Right cardiac atrium (tissue), 5 donors: ENCODE data around the gene RNF213. TPM values are rescaled to one million over a fixed set of nuclear protein-coding genes. Genes with fewer than 3 reads are reported as not detected.
A peak's percentile ranks its signal among the peaks of the same experiment; 100 is the strongest.

ENCODE experiments used
- ATAC-seq, 2 donors: fragments of 200-7000 bp; cut with Tn5 transposase; one replicate each; pipeline versions ENCODE4 v1.8.0 to v1.9.1; 2020; ENCODE audit warnings: moderate library complexity in 2 of 2, mild to moderate bottlenecking in 1 of 2
- DNase-seq, 3 donors: peaks; one replicate each; pipeline ENCODE4 v3.0.0-alpha.2; 2020
- H3K27ac ChIP-seq: one replicate; pipeline ENCODE4 v1.5.1; 2013; ENCODE audit warnings: mild to moderate bottlenecking, low read length, control low read depth, moderate library complexity
- H3K27me3 ChIP-seq: one replicate; pipeline ENCODE4 v1.6.1; 2013; ENCODE audit not compliant: control insufficient read depth, insufficient read depth
- H3K4me1 ChIP-seq: one replicate; pipeline ENCODE4 v1.6.1; 2013; ENCODE audit warnings: low read length; ENCODE audit not compliant: control insufficient read depth, insufficient read depth
- H3K4me3 ChIP-seq: one replicate; pipeline ENCODE4 v1.5.1; 2013; ENCODE audit warnings: low read length, control low read depth
- H3K9me3 ChIP-seq: one replicate; pipeline ENCODE4 v1.6.1; 2013; ENCODE audit warnings: low read length; ENCODE audit not compliant: control insufficient read depth
- WGBS: extraction: QIAGEN DNeasy Blood & Tissue Kit; methylation state at CpG from one replicate; pipeline ENCODE4 v1.1.7; 2013; 5-methylcytosine and 5-hydroxymethylcytosine counted together
- intact Hi-C, 4 donors: fragments of 100-400 bp; cut with DNase I; formaldehyde crosslinking; loops; one replicate each; pipeline versions ENCODE4 v1.11.0 to v1.14.0; 2022 to 2023
- polyA plus RNA-seq: library from polyadenylated mRNA; stranded (reverse); fragments of 200-250 nt; gene quantifications from one replicate; pipeline ENCODE4 v1.2.3, GENCODE V29; 2013
- total RNA-seq, 4 donors: library from RNA; stranded (reverse); fragmentation: NEBNext Ultra II Directional; extraction: Animal tissue kit (Norgen Biotek cat#: 25700); gene quantifications; one replicate each; pipeline ENCODE4 v1.2.1, GENCODE V29; 2021
- donor health status: healthy with polysubstance abuse.
- donor health status: DM: no; HTN: yes; CAD: no.
- donor health status: DM: no; HTN: no; CAD: no.
- donor health status: DM: no; HTN: yes; CAD: no; lungs with severe emphysema.
- donor health status: DM: yes; HTN: yes; CAD: no.

RNF213 gene
- total and polyA plus RNA-seq, 5 donors = 28.7 to 49.7 (median 43.0) TPM

- WGBS = 91% methylated on average over 28 of the region's 28 CpGs
- H3K4me1 ChIP-seq = no peaks in the 10 kb centered on the region
- no peaks in the 10 kb centered on the region for H3K27me3 ChIP-seq
- DNase-seq = peak in 1 of 3 donors; percentile 59
- no peak overlapping the region for H3K4me3 ChIP-seq
- no peak overlapping the region for H3K27ac ChIP-seq
- intact Hi-C loops = no loop called here
- no peaks in the 10 kb centered on the region for H3K9me3 ChIP-seq
- peak in 1 of 2 donors; percentile 16 for ATAC-seq
Observed at GRCh38 chr17:80363518-80364090, 103.0 kb downstream of the RNF213 start.

GRCh38 chr17:80364091-80364691 lies 103.5 kb downstream of the RNF213 start:
- no peaks in the 10 kb centered on the region for H3K27me3 ChIP-seq
- intact Hi-C loops = no loop called here

GRCh38 chr17:80365001-80365965 lies 104.6 kb downstream of the RNF213 start:
- intact Hi-C loops = no loop called here
- H3K9me3 ChIP-seq = no peaks in the 10 kb centered on the region
- H3K4me3 ChIP-seq = no peak overlapping the region
- ATAC-seq (no peak), DNase-seq (no peak)
- no peaks in the 10 kb centered on the region for H3K27me3 ChIP-seq
- no peaks in the 10 kb centered on the region for H3K4me1 ChIP-seq
- H3K27ac ChIP-seq = no peak overlapping the region
- WGBS = 83% methylated on average over 29 of the region's 29 CpGs

More at GRCh38 chr17:80364091-80364691, 103.5 kb downstream of the RNF213 start:
- H3K4me3 ChIP-seq = no peak overlapping the region
- H3K27ac ChIP-seq = no peak overlapping the region
- H3K9me3 ChIP-seq = no peaks in the 10 kb centered on the region
- no peaks in the 10 kb centered on the region for H3K4me1 ChIP-seq
- ATAC-seq = peak; percentile 12 to 16
- WGBS = 82% methylated on average over 29 of the region's 29 CpGs
- DNase-seq = peak in 1 of 3 donors; percentile 55

- DNase-seq (no peak), ATAC-seq (no peak)
- 85% methylated on average over 11 of the region's 11 CpGs for WGBS
- no peak overlapping the region for H3K27ac ChIP-seq
- H3K4me1 ChIP-seq = no peaks in the 10 kb centered on the region
- intact Hi-C loops = no loop called here
- no peak overlapping the region for H3K4me3 ChIP-seq
- H3K27me3 ChIP-seq = no peaks in the 10 kb centered on the region
- H3K9me3 ChIP-seq = no peaks in the 10 kb centered on the region
Observed at GRCh38 chr17:80365983-80366382, 105.3 kb downstream of the RNF213 start.

GRCh38 chr17:80367503-80367902 lies 106.9 kb downstream of the RNF213 start:
- H3K9me3 ChIP-seq = no peaks in the 10 kb centered on the region
- intact Hi-C loops = no loop called here
- ATAC-seq = no peak

GRCh38 chr17:80371196-80371595 lies 110.5 kb downstream of the RNF213 start:
- 93% methylated on average over 5 of the region's 5 CpGs for WGBS
- ATAC-seq (no peak), DNase-seq (no peak)
- intact Hi-C loops = no loop called here
- H3K4me3 ChIP-seq = no peak overlapping the region
- no peaks in the 10 kb centered on the region for H3K27me3 ChIP-seq
- H3K4me1 ChIP-seq = no peaks in the 10 kb centered on the region
- H3K9me3 ChIP-seq = no peaks in the 10 kb centered on the region
- no peak overlapping the region for H3K27ac ChIP-seq

More at GRCh38 chr17:80367503-80367902, 106.9 kb downstream of the RNF213 start:
- no peak for DNase-seq
- no peaks in the 10 kb centered on the region for H3K4me1 ChIP-seq
- 89% methylated on average over 17 of the region's 17 CpGs for WGBS
- H3K4me3 ChIP-seq = no peak overlapping the region
- H3K27me3 ChIP-seq = no peaks in the 10 kb centered on the region
- H3K27ac ChIP-seq = no peak overlapping the region

- no peak overlapping the region for H3K27ac ChIP-seq
- no peak for DNase-seq
- no peaks in the 10 kb centered on the region for H3K27me3 ChIP-seq
- no peak for ATAC-seq
- no peak overlapping the region for H3K4me3 ChIP-seq
- 89% methylated on average over 11 of the region's 11 CpGs for WGBS
- no peaks in the 10 kb centered on the region for H3K9me3 ChIP-seq
- H3K4me1 ChIP-seq = no peaks in the 10 kb centered on the region
- intact Hi-C loops = no loop called here
Observed at GRCh38 chr17:80372456-80372855, 111.8 kb downstream of the RNF213 start.

- no peak for DNase-seq
Observed at GRCh38 chr17:80372922-80373570, 112.4 kb downstream of the RNF213 start.

GRCh38 chr17:80374039-80374731 lies 113.5 kb downstream of the RNF213 start:
- DNase-seq (no peak), ATAC-seq (no peak)
- Histone ChIP-seq H3K9me3 (no peaks in the 10 kb centered on the region), H3K27me3 (no peaks in the 10 kb centered on the region), H3K4me3 (no peak overlapping the region), H3K4me1 (no peaks in the 10 kb centered on the region), H3K27ac (no peak overlapping the region)
- intact Hi-C loops = no loop called here
- WGBS = 94% methylated on average over 22 of the region's 22 CpGs

More at GRCh38 chr17:80372922-80373570, 112.4 kb downstream of the RNF213 start:
- Histone ChIP-seq H3K4me1 (no peaks in the 10 kb centered on the region), H3K9me3 (no peaks in the 10 kb centered on the region), H3K4me3 (no peak overlapping the region), H3K27me3 (no peaks in the 10 kb centered on the region), H3K27ac (no peak overlapping the region)
- intact Hi-C loops = no loop called here
- WGBS = 90% methylated on average over 18 of the region's 18 CpGs
- ATAC-seq = peak in 1 of 2 donors; percentile 38
